Endothelial cell of umbilical vein (primary cell): ENCODE results near the gene G6PC1. TPM values are rescaled to one million over a fixed set of nuclear protein-coding genes. Genes with fewer than 3 reads are reported as not detected.
A peak's percentile ranks its signal among the peaks of the same experiment; 100 is the strongest.

ENCODE experiments used
- BruUV-seq: library from RNA; stranded (reverse); fragments of 400-500 nt; replicated peaks from 2 replicates; lab custom pipeline; 2021; lab: Mats Ljungman, UMichigan
- CTCF ChIA-PET: fragments of 300-600, 350-600 bp; sonication (Branson Sonifier 250); formaldehyde crosslinking; loops from one replicate; lab custom pipeline; 2021; ENCODE audit warnings: antibody characterized with exemption, inconsistent platforms; lab: Charles Lee
- POLR2A ChIA-PET: fragments of 300-600, 350-600 bp; sonication (Branson Sonifier 250); formaldehyde crosslinking; loops from one replicate; lab custom pipeline; 2021; ENCODE audit warnings: antibody characterized with exemption, inconsistent platforms; lab: Charles Lee
- DNase-seq: peaks from one replicate; pipeline ENCODE4 v3.0.0-alpha.2; 2011; ENCODE audit warnings: low read depth, low spot score
- FAIRE-seq: peaks from 2 replicates; lab custom pipeline; 2011; peaks lifted over from hg19 to GRCh38; lab: Jason Lieb, UNC
- H2AFZ ChIP-seq: 2 replicates; pipeline ENCODE4 v1.6.0; 2012; ENCODE audit warnings: low read depth, low read length, control low read depth, inconsistent platforms
- H3K27ac ChIP-seq: 2 replicates; pipeline ENCODE4 v1.5.1; 2011; ENCODE audit warnings: low read depth, mild to moderate bottlenecking, control low read depth, low read length, moderate library complexity; ENCODE audit not compliant: insufficient read depth
- H3K27me3 ChIP-seq, 2 experiments: 2 replicates each; pipeline versions ENCODE4 v1.6.0 to v1.6.1; 2011; ENCODE audit warnings: low read length in 2 of 2, mixed read lengths in 1 of 2; ENCODE audit not compliant: control insufficient read depth in 2 of 2, insufficient read depth in 2 of 2
- H3K36me3 ChIP-seq, 2 experiments: 2 replicates in 1 of 2; 3 replicates in 1 of 2; pipeline ENCODE4 v1.5.1; 2011; ENCODE audit warnings: low read length in 2 of 2, mild to moderate bottlenecking in 1 of 2, moderate library complexity in 1 of 2; ENCODE audit not compliant: control insufficient read depth in 2 of 2, insufficient read depth in 2 of 2; ENCODE audit errors: extremely low read depth in 1 of 2
- H3K4me1 ChIP-seq: 3 replicates; pipeline ENCODE4 v1.5.1; 2011; ENCODE audit warnings: mild to moderate bottlenecking, low read length; ENCODE audit not compliant: control insufficient read depth, insufficient read depth; ENCODE audit errors: extremely low read depth
- H3K4me2 ChIP-seq: 2 replicates; pipeline ENCODE4 v1.6.1; 2011; ENCODE audit warnings: low read length, control low read depth, mixed read lengths; ENCODE audit not compliant: insufficient read depth
- H3K4me3 ChIP-seq, 3 experiments: fragments of 200-600 bp in 1 of 3; sonication (generic), shearing (Covaris generic) in 1 of 3; replicated peaks in 1 of 3; 2 replicates each; pipeline ENCODE4 v1.5.1; 2011 to 2016; ENCODE audit warnings: control low read depth in 3 of 3, low read length in 3 of 3, mild to moderate bottlenecking in 2 of 3, inconsistent platforms in 1 of 3, low read depth in 1 of 3, moderate library complexity in 1 of 3; ENCODE audit not compliant: insufficient read depth in 1 of 3
- H3K79me2 ChIP-seq: 2 replicates; pipeline ENCODE4 v1.6.0; 2012; ENCODE audit warnings: low read length, inconsistent platforms; ENCODE audit not compliant: control insufficient read depth, insufficient read depth
- H3K9ac ChIP-seq: replicated peaks from 2 replicates; pipeline ENCODE3; 2011; ENCODE audit warnings: low read length, control low read depth; ENCODE audit not compliant: insufficient read depth; ENCODE audit errors: extremely low read depth
- H3K9me1 ChIP-seq: replicated peaks from 3 replicates; pipeline ENCODE4 v1.6.0; 2011; ENCODE audit warnings: mild to moderate bottlenecking, low read length; ENCODE audit not compliant: control insufficient read depth, insufficient read depth; ENCODE audit errors: extremely low read depth
- H3K9me3 ChIP-seq: replicated peaks from 2 replicates; pipeline ENCODE4 v1.5.1; 2012; ENCODE audit warnings: low read length, inconsistent platforms; ENCODE audit not compliant: control insufficient read depth, insufficient read depth
- H4K20me1 ChIP-seq: replicated peaks from 2 replicates; pipeline ENCODE3; 2011; ENCODE audit warnings: mild to moderate bottlenecking, low read length; ENCODE audit not compliant: control insufficient read depth, insufficient read depth; ENCODE audit errors: extremely low read depth
- CTCF ChIP-seq, 2 donors: IDR thresholded peaks; 1 replicate in 1 of 2; 2 replicates in 1 of 2; pipeline ENCODE4 v1.5.1; 2011; ENCODE audit warnings: low read length in 2 of 2, mild to moderate bottlenecking in 2 of 2, moderate library complexity in 2 of 2, control low read depth in 1 of 2, inconsistent platforms in 1 of 2, low read depth in 1 of 2; ENCODE audit not compliant: insufficient read depth in 1 of 2; ENCODE audit errors: extremely low read depth in 1 of 2
- EZH2 ChIP-seq: IDR thresholded peaks from 2 replicates; pipeline ENCODE4 v1.6.1; 2012; ENCODE audit warnings: borderline replicate concordance, low read depth, mild to moderate bottlenecking, moderate library complexity, low read length, inconsistent platforms; ENCODE audit not compliant: severe bottlenecking
- FOS ChIP-seq: IDR thresholded peaks from 2 replicates; pipeline ENCODE4 v1.6.1; 2011; ENCODE audit warnings: mild to moderate bottlenecking, low read length, moderate library complexity, borderline replicate concordance; ENCODE audit not compliant: insufficient read depth
- GATA2 ChIP-seq: IDR thresholded peaks from 2 replicates; pipeline ENCODE4 v1.7.0; 2011; ENCODE audit warnings: low read depth, mild to moderate bottlenecking, moderate library complexity, mixed read lengths, low read length; ENCODE audit not compliant: insufficient read length, insufficient read depth
- JUN ChIP-seq: IDR thresholded peaks from 2 replicates; pipeline ENCODE4 v1.6.1; 2011; ENCODE audit warnings: borderline replicate concordance, low read depth; ENCODE audit not compliant: insufficient read length, insufficient read depth
- MAX ChIP-seq: IDR thresholded peaks from 2 replicates; pipeline ENCODE4 v1.6.1; 2011; ENCODE audit not compliant: insufficient read depth, insufficient read length
- MYC ChIP-seq: IDR thresholded peaks from one replicate; pipeline ENCODE4 v1.6.1; 2011; ENCODE audit warnings: mild to moderate bottlenecking, low read depth, low read length
- POLR2A ChIP-seq: IDR thresholded peaks from 2 replicates; pipeline ENCODE4 v1.6.1; 2012; ENCODE audit warnings: low read depth, mild to moderate bottlenecking, control low read depth, low read length
- POLR2AphosphoS5 ChIP-seq: IDR thresholded peaks from 2 replicates; pipeline ENCODE4 v1.6.1; 2012; ENCODE audit warnings: low read depth, mild to moderate bottlenecking, control low read depth, low read length, moderate library complexity; ENCODE audit not compliant: insufficient read depth
- dilution Hi-C: fragments of 300-500 bp; cut with MboI; formaldehyde crosslinking; loops from one replicate; pipeline ENCODE4 v1.15.0; 2019; ENCODE audit warnings: low sequenced_read_pairs; ENCODE audit not compliant: extremely low pct_ligation_motif_present
- intact Hi-C: fragments of 100-400 bp; cut with micrococcal nuclease; formaldehyde crosslinking; loops from one replicate; pipeline ENCODE4 v1.10.0; 2022
- polyA plus RNA-seq, 4 experiments: library from polyadenylated mRNA; depleted of rRNA in 3 of 4; stranded (reverse) in 3 of 4; unstranded in 1 of 4; fragments of >200 nt; gene quantifications; 2 replicates each; pipeline versions ENCODE4 v1.2.1 to v1.2.3, GENCODE V29; 2011 to 2012; ENCODE audit warnings: missing spikeins in 1 of 4
- total RNA-seq: library from RNA; stranded (reverse); gene quantifications from 2 replicates; pipeline ENCODE4 v1.2.3, GENCODE V29; 2021

Gene G6PC1
- total and polyA plus RNA-seq, 2 donors (not counting 3 experiments of a cell fraction or from before 2014, with no cell fraction given): not detected

- no TSS peak for BruUV-seq
- DNase-seq: peak; percentile 37
- POLR2A ChIA-PET: no interaction called here
These were observed 43.6 kb downstream of the G6PC1 start for GRCh38 chr17:42944211-42944610.

More at GRCh38 chr17:42944211-42944610, 43.6 kb downstream of the G6PC1 start:
- H3K4me1 ChIP-seq: no peaks in the 10 kb centered on the region
- H3K4me3 ChIP-seq: no peak overlapping the region
- H3K27ac ChIP-seq: no peak overlapping the region
- H3K4me2 ChIP-seq: no peak overlapping the region
- H3K36me3 ChIP-seq: no peaks in the 10 kb centered on the region
- dilution Hi-C loops (no loop called here), intact Hi-C loops (no loop called here)
- TF ChIP-seq CTCF (IDR thresholded peaks at IDR 0.05; ENCODE audit: extremely low read depth in 1 of 2, insufficient read depth in 1 of 2, low read depth in 1 of 2, low read length in 2 of 2): no peak
- TF ChIP-seq GATA2: no peak
- TF ChIP-seq MAX: no peak
- no peak for TF ChIP-seq EZH2
- TF ChIP-seq POLR2A: no peak
- TF ChIP-seq POLR2AphosphoS5: no peak
- TF ChIP-seq JUN: no peak
- no peak for TF ChIP-seq FOS
- TF ChIP-seq MYC: no peak
- H3K27me3 ChIP-seq: no peaks in the 10 kb centered on the region
- H2AFZ ChIP-seq: no peak overlapping the region
- H4K20me1 ChIP-seq: no peaks in the 10 kb centered on the region
- no peak for FAIRE-seq
- H3K9ac ChIP-seq: no peak overlapping the region
- CTCF ChIA-PET: interaction anchor here (1.5 to 3.7 kb wide), 2 partner anchors 96 to 101 kb away, joined by 3 to 12 read pairs; partner anchors contain the start of gene AOC2
- no peaks in the 10 kb centered on the region for H3K79me2 ChIP-seq
- no peaks in the 10 kb centered on the region for H3K9me1 ChIP-seq
- H3K9me3 ChIP-seq: no peaks in the 10 kb centered on the region
